Measurements from ENCODE around the gene DOC2B. TPM values are rescaled to one million over a fixed set of nuclear protein-coding genes. Genes with fewer than 3 reads are reported as not detected.
A peak's percentile ranks its signal among the peaks of the same experiment; 100 is the strongest.

Gene DOC2B
- total and polyA plus RNA-seq, 2 of the 8 experiments (the other 6 are each of a cell fraction or from before 2014, with no cell fraction given) = 1.3 to 3.3 TPM

GRCh38 chr17:227946-228615 lies 46.6 kb upstream of the DOC2B start:
- 82% methylated on average over 19 of the region's 19 CpGs; no CpG with 5 or more reads in 1 of the 2 experiments for WGBS, 2 experiments (ENCODE audit: extremely low coverage in 1 of 2, insufficient coverage in 1 of 2, insufficient read length in 1 of 2, insufficient replicate concordance in 2 of 2, low coverage in 1 of 2, low lambda C conversion rate in 2 of 2, missing lambda C conversion rate in 1 of 2)
- no peak for DNase-seq (ENCODE audit: low read depth in 1 of 2, low spot score in 2 of 2)

More at GRCh38 chr17:227946-228615, 46.6 kb upstream of the DOC2B start:
- no peak overlapping the region for H3K18ac ChIP-seq (ENCODE audit: extremely low read depth, low read length)
- peaks cover 0 to 13% (median 0%) of the 10 kb centered on the region in 4 experiments; a peak in 2 of 7 replicates for H3K4me1 ChIP-seq (replicated peaks in 1 of 4; ENCODE audit: control insufficient read depth in 3 of 4, insufficient read depth in 4 of 4, low read length in 3 of 4)
- H4K91ac ChIP-seq (replicated peaks; ENCODE audit: insufficient read length, low read length) = no peak overlapping the region
- no peak overlapping the region for H3K23ac ChIP-seq (ENCODE audit: insufficient read length)
- H2BK120ac ChIP-seq (replicated peaks; ENCODE audit: low read depth, low read length) = no peak overlapping the region
- no peak overlapping the region for H3K14ac ChIP-seq (ENCODE audit: insufficient read length)
- H2AFZ ChIP-seq (ENCODE audit: low read length) = no peak overlapping the region
- no peaks in the 10 kb centered on the region for H3K9me3 ChIP-seq (ENCODE audit: insufficient read depth in 2 of 2, low read depth in 1 of 2, low read length in 1 of 2)
- POLR2A ChIA-PET (ENCODE audit: partially characterized antibody) = no interaction called here
- H4K20me1 ChIP-seq (replicated peaks in 1 of 2; ENCODE audit: control insufficient read depth in 1 of 2, insufficient read depth in 2 of 2, low read length in 2 of 2) = no peaks in the 10 kb centered on the region
- H4K8ac ChIP-seq (ENCODE audit: extremely low read depth, insufficient read depth, low read length) = peak overlapping the region; percentile 75; the same call in 1 of the 2 replicates
- H3K79me1 ChIP-seq (ENCODE audit: low read depth, low read length) = no peaks in the 10 kb centered on the region
- no peaks in the 10 kb centered on the region for H3K23me2 ChIP-seq (ENCODE audit: low read depth, low read length)
- no peak for FAIRE-seq
- no peak overlapping the region for H4K5ac ChIP-seq (ENCODE audit: insufficient read length, low read depth, low read length)
- no peak overlapping the region for H3K4me3 ChIP-seq (ENCODE audit: extremely low read depth in 1 of 4, insufficient read depth in 2 of 4, low read depth in 3 of 4, low read length in 4 of 4)
- H3K56ac ChIP-seq (replicated peaks; ENCODE audit: insufficient read length, low read depth, low read length) = no peak overlapping the region
- no peak overlapping the region for H3K9ac ChIP-seq (replicated peaks in 1 of 4; ENCODE audit: extremely low read depth in 1 of 4, low read depth in 3 of 4, low read length in 3 of 4)
- H2BK5ac ChIP-seq (ENCODE audit: low read depth, low read length) = no peak overlapping the region
- H2BK20ac ChIP-seq (ENCODE audit: low read length) = no peak overlapping the region
- no peaks in the 10 kb centered on the region for H3K36me3 ChIP-seq (ENCODE audit: control insufficient read depth in 2 of 4, insufficient read depth in 4 of 4, low read length in 3 of 4)
- H3K79me2 ChIP-seq (ENCODE audit: control insufficient read depth in 1 of 2, insufficient read depth in 2 of 2, low read length in 2 of 2) = no peaks in the 10 kb centered on the region
- H3K27me3 ChIP-seq (replicated peaks in 1 of 4; ENCODE audit: control insufficient read depth in 3 of 4, extremely low read depth in 1 of 4, insufficient read depth in 3 of 4, low read length in 3 of 4) = no peaks in the 10 kb centered on the region
- no peak overlapping the region for H3K4me2 ChIP-seq (ENCODE audit: insufficient read depth in 1 of 2, low read depth in 2 of 2, low read length in 2 of 2)
- TF ChIP-seq SP1 (IDR thresholded peaks at IDR 0.05; ENCODE audit: low read depth, low read length) = no peak
- TF ChIP-seq EP300 (IDR thresholded peaks at IDR 0.05; ENCODE audit: borderline replicate concordance in 1 of 2, low read depth in 2 of 2, low read length in 2 of 2) = no peak
- no peak for TF ChIP-seq CTBP2 (IDR thresholded peaks at IDR 0.05; ENCODE audit: borderline replicate concordance, insufficient read depth, insufficient read length, low read length)
- no peak for TF ChIP-seq RNF2 (IDR thresholded peaks at IDR 0.05; ENCODE audit: borderline replicate concordance, low read depth, low read length, missing control alignments, poor library complexity, severe bottlenecking)
- no peak for TF ChIP-seq SIN3A (conservative IDR thresholded peaks at IDR 0.05 in 1 of 2, IDR thresholded peaks at IDR 0.05 in 1 of 2; ENCODE audit: low read depth in 1 of 2, low read length in 2 of 2)
- TF ChIP-seq POU5F1 (IDR thresholded peaks at IDR 0.05; ENCODE audit: low read depth, low read length) = no peak
- no peak for TF ChIP-seq JUND (IDR thresholded peaks at IDR 0.05; ENCODE audit: low read length)
- TF ChIP-seq CEBPB (IDR thresholded peaks at IDR 0.05; ENCODE audit: low read depth, low read length) = no peak
- no peak for TF ChIP-seq CBX5 (IDR thresholded peaks at IDR 0.05; ENCODE audit: low read depth, low read length)
- TF ChIP-seq HDAC6 (IDR thresholded peaks at IDR 0.05; ENCODE audit: low read depth, low read length) = no peak
- TF ChIP-seq BRCA1 (IDR thresholded peaks at IDR 0.05; ENCODE audit: low read depth, low read length) = no peak
- TF ChIP-seq KDM4A (IDR thresholded peaks at IDR 0.05; ENCODE audit: low read depth, low read length, severe bottlenecking) = no peak
- H3K27ac ChIP-seq (ENCODE audit: low read depth, low read length) = no peak overlapping the region
- no peak overlapping the region for H2AK5ac ChIP-seq (ENCODE audit: low read depth, low read length)
- CTCF ChIA-PET (ENCODE audit: partially characterized antibody) = interaction anchor here (0.6 to 2.0 kb wide), 3 partner anchors 28 to 62 kb away, joined by 3 to 7 read pairs (median 5); no protein-coding TSS in a partner anchor
- H2BK12ac ChIP-seq (ENCODE audit: low read depth, low read length) = no peak overlapping the region
- no peak overlapping the region for H3K4ac ChIP-seq (replicated peaks; ENCODE audit: insufficient read length, low read depth, low read length)
- no peak overlapping the region; the same call in 1 of the 2 replicates for H2BK15ac ChIP-seq (ENCODE audit: low read length)

All from H1 (cell line).